GM19438 (cell line): ENCODE data around the gene DRD4.
"Not testable (repeated sequence)": the region's sequence is repeated elsewhere in the genome, so short reads cannot be mapped to it uniquely, and the experiment has no call there.

Experiments
- ATAC-seq: cut with Tn5 transposase; IDR thresholded peaks from one replicate; pipeline ENCODE4 v1.9.1; 2021; ENCODE audit warnings: low read depth; ENCODE audit not compliant: unreplicated experiment

Gene DRD4

DNA sequence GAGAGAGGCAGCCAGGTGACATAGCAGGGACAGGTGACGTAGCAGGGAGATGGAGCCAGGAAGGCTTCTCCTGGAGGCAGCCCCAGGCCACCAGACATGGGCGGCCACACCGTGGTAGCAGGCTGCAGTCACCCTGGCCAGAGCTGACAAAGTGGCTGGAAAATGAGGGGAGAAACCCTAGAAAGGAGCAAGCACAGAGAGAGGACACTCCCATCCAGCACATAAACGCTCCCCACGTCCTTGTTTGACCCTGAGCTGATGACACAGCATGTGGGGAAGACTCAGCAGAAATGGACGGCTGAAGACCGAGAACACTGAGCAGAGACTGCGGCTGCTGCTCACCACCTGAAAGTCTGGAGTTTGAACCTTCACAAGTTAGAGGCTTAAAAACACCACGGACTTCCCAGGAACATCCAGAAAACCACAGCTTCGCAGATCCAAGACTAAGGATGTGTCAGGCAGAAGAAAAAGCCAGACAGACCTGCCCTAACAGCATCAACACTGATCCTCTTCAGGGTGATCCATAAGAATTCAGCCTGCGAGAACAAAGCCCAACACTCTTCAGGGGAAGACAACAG is 28.7 kb downstream of the DRD4 start:
- ATAC-seq = no peak

DNA sequence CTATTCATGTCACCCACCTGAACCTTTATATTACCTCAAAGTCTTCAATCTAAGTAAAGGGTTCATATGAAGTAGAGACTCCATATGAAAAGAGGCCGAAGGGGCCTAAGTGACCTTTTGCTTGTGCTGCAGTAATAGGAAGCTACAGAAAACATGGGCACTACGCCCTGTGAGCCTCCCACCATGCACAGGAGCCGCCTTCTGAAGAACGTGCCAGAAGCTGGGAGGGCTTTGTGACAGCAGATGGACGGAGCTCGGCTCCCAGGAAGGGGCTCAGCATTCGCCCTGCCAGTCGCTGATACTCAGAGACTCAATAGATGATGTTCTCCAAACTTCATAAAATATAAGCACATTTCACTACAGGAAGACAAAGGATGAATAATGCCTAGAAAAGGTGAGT is 36.8 kb downstream of the DRD4 start:
- ATAC-seq = no peak

DNA sequence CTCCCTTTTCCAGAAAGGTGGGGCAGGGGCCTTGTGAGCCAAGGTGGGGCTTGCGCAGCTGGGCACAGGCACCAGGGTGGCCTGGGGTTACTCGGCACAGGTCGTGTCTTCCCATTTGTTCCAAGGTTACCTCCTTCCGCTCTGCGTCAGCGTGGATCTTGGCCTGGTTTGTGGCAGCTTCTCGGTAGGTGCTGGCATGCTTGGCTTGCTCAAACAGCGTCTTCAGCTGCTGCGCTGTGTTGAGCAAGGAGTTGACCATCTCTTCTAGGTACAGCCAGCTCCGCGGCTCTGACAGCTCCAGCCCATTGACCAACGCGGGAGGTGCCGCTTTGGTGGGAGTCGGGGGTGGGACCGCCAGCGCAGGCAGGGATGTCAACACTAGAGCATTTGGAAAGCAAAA is 37.3 kb downstream of the DRD4 start:
- ATAC-seq = no peak

DNA sequence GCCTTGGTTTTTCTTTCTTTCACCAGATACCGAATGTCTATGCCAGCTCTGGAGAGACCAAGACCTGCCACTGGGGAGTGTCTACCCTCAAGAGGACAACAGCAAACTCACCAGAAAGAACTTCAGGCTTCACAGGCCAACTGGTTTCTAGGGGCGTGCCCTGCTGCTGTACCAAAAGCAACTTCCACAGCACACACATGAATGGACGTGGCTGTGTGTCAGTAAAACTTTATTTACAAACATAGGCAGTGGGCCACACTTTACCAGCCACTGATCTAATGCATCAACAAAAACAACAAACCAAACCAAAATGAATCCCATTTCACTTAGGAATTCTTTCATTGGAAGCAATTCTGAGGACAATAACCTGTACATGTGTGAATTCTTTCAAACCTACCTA is 41.2 kb downstream of the DRD4 start:
- ATAC-seq = no peak

DNA sequence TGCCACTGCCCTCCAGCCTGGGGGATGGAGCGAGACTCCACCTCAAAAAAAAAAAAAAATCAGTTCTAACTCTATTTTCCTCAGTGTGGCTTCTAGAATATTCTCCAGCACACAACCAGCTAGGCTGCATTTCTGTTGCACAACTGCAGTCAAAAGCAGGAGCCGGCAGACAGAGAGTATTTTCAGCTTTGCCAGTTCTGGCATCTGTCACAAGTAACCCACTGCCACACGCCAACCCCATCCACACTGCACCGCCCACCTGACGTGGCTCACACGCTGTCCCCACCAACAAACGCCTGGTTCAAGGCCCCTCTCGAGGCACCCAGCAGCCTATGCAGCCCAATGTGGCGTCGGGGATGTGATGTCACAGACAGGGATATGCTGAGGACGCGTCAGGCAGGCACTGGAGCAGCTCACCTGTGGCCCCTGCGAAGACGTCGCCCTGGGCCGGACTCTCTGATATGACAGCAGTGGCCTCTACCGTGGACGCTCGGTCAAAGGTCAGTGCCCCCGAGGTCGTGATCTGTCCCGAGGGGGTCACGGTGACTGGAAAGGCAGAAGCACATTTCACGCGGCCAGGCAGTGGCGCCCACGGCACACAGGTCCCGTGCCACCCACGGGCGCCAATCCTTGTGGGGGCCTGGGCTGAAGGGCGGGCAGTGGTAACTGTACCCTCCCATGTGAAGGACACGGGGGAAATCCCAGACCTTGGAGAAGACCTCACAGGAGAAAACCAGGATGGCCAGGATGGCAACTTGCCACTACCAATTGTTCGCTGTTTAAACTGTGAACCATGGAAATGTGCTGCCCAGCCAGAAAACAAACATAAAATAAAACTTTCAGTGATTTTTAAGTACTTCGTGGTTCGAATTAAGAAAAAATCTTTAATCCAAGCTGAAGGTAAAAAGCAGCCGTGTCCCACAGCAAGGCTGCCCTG is 42.5 kb downstream of the DRD4 start:
- ATAC-seq = no peak

DNA sequence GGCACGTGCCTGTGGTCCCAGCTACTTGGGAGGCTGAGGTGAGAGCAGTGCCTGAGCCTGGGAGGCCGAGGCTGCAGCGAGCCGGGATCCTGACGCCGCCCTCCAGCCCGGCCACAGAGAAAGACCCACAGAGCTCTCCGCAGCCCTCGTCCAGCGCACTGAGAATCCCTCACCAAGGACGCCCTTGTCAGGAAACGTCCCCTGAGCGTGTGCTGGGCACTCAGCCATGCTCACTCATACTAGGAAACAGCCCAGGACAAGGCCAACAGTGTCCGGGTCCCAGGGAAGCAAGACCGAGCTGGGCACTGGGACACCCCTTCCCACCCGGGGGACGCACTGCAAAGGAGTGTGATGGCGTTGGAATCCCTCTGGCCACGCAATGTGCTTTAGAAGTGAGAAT is 43.4 kb downstream of the DRD4 start:
- ATAC-seq = no peak

DNA sequence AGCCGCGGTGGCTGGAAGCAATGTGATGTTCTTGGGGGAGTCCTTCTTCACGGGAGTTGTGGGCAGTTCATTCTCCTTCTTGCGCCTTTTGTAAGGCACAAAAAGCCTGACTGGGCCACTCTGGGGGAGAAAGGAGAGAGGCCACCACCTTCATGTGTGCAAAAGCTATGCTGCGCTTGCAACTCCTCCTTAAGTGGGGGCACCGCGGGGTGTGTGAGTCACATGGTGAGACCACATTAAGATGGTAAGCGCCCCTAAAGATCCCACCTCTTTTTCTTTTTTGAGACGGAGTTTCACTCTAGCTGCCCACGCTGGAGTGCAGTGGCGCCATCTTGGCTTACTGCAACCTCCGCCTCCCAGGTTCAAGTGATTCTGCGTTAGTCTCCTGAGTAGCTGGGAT is 43.9 kb downstream of the DRD4 start:
- no peak for ATAC-seq

DNA sequence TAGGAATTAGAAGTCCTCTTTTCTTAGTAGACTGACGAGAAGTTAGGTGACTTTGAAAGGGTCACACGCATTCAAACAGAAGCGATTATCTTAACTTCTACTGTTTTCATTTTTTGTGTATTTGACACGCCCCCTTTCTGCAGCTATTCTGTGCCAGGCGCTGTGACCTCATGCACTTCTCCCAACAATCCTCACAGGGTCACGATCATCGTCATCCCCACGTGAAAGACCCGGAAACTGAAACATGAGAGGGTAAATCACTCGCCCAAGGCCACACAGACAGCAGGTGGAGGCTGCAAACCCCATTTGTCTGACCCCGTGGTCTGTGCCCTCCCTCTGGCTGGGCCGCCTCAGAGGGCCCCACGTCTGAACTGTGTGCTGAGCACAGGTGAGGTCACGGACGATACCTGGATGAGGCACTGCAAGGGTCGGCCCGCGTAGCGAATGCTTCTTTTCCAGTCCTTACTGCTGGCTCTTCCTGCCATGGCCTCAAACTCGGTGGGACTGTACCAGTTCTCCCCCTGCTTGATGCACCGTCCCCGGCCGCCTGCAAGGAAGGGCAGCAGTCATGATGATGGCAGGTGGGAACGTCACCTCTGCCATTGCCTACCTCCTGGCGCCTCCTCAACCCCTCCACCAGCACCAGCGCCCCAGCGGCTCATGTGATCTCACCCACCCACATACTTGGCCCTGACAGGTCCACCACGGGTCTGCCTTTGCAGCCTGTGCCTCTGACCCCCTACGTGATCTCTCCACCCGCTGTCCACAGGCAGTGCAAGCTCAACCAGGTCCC is 49.6 kb downstream of the DRD4 start:
- ATAC-seq = no peak

DNA sequence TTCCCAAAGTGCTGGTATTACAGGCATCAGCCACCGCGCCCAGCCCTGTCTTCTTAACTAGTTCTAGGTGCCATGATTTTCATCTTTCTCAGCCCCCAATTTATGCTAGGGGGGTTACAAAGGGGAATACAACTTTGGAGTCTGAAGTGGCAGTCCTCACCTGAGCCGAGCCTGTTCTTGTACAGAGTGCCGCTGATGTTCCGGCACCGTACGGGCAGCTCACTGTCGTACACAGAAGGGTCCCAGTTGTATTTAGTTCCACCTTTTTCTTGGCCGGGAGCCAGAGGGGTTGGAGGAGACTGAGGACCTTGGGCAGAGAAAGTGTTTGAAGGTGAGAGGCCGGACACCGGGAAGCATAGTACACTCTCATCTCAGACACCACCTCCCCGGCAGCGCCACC is 50.7 kb downstream of the DRD4 start:
- ATAC-seq = no peak

DNA sequence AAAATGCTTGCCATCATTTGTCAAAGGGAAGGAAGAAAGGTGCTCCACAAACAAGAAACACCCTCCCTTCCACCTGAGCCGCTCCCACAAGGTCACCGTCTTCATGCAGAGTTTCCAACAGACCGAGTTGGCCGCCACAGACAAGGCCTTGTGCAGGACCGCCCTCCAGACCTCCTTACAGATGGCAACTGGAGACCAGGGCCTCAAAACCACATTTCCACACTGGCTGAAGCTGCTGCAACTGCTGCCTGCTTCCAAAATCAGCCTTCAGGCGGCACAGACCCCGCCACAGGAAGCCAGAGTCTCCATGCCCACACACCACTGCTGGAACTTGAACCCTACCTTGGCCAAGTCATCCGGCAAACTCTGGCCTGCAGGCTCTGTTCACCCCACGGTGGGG is 51.6 kb downstream of the DRD4 start:
- no peak for ATAC-seq

DNA sequence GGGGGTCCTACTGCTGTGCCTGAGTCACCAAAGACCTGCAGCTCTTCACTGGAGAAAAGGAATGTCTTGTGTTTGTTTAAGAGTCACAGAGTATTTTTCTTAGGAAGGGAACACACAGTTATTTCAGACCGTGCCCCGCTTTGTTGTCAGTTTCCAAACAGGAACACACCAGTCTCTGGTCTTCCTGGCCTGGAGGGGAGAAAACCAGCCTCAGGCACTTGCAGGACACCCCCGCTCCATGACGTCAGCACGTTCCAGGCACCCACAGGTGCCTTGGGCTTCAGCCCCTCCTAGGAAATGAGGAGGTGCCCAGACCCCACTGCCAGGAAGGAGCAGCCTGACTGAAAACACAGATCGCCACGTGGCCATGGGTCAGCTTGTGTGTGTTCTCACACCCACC is 52.6 kb downstream of the DRD4 start:
- no peak for ATAC-seq

DNA sequence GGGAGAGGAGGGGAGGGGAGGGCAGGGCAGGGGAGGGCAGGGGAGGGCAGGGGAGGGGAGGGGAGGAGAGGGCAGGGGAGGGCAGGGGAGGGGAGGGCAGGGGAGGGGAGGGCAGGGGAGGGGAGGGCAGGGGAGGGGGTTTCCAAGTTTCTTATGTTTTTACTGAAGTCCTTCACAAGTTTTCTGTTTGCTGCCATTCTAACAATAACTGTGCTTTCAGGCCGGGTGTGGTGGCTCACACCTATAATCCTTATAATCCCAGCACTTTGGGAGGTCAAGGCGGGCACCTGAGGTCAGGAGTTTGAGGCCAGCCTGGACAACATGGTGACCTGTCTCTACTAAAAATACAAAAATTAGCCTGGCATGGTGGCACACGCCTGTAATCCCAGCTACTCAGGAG is 53.2 kb downstream of the DRD4 start:
- not testable (repeated sequence) for ATAC-seq
